Measurements from ENCODE around the gene RCOR3.
"Not testable (repeated sequence)": the region's sequence is repeated elsewhere in the genome, so short reads cannot be mapped to it uniquely, and the experiment has no call there.

RCOR3 gene

DNA sequence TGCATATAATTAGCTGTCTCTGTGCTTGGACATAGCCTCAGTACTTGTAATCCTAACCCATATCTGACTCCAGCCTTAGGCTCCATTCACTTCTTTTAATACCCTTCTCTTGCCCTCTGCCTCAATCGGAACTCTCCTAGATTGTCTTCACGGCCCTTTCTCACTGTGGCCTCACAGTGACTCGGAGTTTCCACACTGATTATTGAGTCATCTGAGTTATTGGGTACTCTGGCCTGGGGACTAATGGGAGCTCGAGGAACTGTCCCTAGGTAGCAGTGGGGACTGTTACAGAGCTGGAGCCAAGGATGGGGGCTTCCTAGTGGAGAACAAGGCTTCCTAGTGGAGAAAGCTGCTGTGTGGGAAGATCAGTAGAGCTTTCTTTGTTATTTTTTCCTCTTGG, 84.4 kb downstream of the RCOR3 start:
- DNase-seq = no peak

GRCh38 chr1:211344152-211344618, 85.0 kb downstream of the RCOR3 start:
- DNase-seq = no peak

- DNase-seq = peak; percentile 34
These were observed 86.6 kb downstream of the RCOR3 start for GRCh38 chr1:211345719-211346118.

DNA sequence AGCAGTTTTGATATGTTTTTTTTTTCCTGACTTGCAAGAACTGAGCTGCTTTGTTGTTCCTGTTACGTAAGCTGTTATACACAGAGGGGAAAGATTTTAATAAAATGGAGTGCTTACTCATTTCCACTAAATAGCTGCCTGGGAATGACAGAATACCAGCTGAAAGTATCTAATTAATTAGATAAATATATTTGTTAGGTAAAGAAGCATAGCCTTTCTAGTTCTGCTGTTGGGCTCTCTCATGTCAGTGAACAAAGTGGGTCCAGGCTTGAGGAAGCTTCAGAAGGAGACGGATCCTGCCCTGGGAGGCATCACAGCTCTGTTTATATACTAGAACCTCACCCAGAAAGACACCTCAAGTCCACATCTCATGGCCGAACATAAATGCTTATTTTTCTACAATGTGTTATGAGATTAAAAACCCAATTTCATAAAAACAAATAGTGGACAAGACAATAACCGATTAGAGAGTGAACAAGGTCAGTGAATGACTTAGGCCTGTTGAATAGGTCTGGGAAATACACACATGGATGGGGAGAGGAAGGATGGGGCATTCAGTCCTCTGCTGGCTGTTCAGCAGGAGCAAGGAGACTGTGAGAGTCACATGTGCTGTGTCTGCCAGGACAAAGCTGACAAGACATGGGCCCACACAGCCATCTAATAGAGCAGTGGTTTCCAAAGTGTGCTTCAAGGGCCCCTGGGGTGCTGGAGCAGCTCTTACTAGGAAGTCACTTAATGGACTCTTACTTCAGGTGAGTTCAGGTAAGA, 88.1 kb downstream of the RCOR3 start:
- DNase-seq = peak; percentile 65

DNA sequence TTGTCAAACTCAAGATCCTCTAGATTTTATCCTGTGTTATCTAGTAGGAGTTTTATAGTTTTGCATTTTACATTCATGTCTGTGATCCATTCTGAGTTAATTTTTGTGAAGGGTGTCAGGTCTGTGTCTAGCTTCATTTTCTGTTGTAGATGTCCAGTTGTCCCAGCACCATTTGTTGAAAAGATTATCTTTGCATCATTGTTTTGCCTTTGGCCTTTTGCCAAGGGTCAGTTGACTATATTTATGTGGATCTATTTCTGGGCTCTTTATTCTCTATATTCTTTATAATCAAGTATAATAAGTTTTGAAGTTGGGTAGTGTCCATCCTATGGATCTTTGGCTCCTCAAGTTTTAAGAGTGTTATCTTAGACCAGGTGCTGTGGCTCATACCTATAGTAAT, 89.4 kb downstream of the RCOR3 start:
- DNase-seq = no peak

DNA sequence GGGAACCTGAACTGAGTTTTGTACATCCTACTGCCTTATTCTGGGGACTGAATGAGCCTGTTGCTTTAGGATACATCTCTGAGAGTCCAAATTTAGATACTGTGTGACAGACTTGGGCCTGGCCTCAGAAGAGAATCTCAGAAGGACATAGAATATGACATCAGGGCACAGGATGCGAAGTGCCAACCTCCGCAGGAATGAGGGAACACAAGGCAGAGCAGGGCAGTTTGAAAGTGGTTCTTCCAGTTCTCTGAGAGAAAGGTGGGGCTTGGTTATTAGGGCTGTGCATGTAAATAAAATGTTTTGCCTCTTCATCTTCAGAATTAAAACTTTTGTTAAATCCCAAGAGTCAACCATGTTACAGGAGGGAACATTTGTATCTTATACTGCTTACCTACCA, 90.6 kb downstream of the RCOR3 start:
- DNase-seq = no peak

GRCh38 chr1:211352055-211352454, 92.9 kb downstream of the RCOR3 start:
- not testable (repeated sequence) for DNase-seq

- DNase-seq = no peak
These were observed 93.3 kb downstream of the RCOR3 start for GRCh38 chr1:211352465-211352864.

- no peak for DNase-seq
These were observed 93.9 kb downstream of the RCOR3 start for GRCh38 chr1:211352985-211353515.

GRCh38 chr1:211353562-211354212, 94.5 kb downstream of the RCOR3 start:
- DNase-seq = no peak

GRCh38 chr1:211355873-211356272, 96.7 kb downstream of the RCOR3 start:
- DNase-seq = no peak

DNA sequence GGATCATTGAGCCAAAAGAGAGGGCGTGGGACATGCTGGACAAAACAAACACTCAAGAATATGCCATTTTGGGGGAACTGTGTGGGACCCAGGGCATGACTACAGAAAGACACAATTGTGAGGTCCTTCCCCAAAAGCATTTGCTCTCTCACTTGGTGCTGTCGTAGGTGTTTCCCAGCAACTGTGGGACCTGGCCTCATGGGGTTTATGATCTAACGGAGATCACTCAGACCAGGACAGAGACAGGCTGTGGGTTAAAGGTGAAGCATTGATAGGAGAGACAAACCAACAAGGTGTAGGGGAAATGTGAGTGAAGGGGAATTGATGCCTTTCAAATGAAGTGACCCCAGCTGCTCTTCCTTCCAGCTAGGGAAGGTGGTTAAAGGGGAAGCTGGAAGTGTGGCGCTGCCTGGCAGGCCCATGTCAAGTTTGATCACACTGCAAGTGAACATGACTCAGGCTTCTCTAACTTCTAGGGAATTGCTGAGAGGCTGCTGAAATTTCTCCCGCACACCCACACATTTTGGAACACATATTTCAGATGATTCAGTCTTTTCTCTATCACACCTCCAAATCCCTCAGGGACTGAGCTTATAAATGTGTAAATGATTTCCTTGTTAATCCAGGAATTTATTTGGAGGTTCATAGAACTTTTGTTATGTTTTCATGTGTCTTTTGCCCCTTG, 97.7 kb downstream of the RCOR3 start:
- DNase-seq = no peak

DNA sequence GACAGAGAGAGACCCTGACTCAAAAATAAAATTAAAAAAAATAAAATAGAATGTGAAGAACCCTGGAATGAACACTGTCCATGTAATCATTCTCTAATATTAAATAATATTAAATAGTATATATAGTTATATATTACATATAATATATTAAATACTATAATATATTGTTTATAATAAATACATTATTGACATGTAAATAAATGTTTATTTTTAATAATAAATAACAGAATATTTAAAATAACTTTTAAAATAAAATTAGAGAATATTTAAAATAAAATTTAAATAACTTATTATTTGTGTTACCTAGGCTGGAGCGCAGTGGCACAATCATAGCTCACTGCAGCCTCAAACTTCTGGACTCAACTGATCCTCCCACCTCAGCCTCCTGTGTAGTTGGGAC, 99.5 kb downstream of the RCOR3 start:
- no peak for DNase-seq

DNA sequence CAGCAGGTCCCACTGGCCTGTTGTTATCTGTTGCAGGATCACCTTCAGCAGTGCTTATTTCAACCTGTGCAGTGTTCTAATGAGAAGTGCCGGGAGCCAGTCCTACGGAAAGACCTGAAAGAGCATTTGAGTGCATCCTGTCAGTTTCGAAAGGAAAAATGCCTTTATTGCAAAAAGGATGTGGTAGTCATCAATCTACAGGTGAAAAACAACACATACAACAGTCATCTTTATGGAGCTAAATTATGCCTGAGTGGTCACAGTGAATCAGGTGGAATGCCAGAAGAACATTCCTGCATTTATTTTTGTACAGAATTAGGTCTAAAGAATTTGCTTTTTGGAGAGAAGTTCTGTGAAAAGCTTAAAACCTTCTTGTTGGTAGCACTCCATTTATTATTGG, 100.7 kb downstream of the RCOR3 start:
- no peak for DNase-seq

DNA sequence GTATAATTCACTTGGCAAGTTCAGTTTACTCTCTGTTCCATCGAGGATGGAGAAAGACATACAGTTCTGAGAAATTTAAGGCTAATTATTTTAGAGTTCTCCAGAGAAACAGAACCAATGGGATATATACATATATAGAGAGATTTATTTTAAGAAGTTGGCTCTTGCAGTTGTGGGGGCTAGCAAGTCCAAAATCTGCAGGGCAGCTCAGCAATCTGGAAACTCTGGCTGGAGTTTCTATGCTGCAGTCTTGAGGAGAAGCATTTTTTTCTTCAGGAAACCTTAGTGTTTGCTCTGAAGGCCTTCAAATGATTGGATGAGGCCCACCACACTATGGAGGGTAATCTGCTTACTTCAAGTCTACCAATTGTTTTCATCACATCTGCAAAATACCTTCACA, 102.0 kb downstream of the RCOR3 start:
- DNase-seq = no peak

Data from NCI-H2107 (cell line).